A673 (cell line): ENCODE results near the gene AREG.

Source experiments
- EZH2 ChIP-seq: fragments of 200-600 bp; sonication (generic); IDR thresholded peaks from 2 replicates; pipeline ENCODE4 v1.6.1; 2017; ENCODE audit warnings: borderline replicate concordance, low read depth, mild to moderate bottlenecking, mixed read lengths, antibody characterized with exemption, low read length; ENCODE audit not compliant: poor library complexity, severe bottlenecking
- TF ChIP-seq, protein P1 (sequence below): fragments of 300-800, 200-600 bp; sonication (generic); conservative IDR thresholded peaks from 2 replicates; pipeline ENCODE4 v1.5.1; 2017; ENCODE audit warnings: low read depth, mild to moderate bottlenecking, antibody characterized with exemption, low read length, moderate library complexity, mixed read lengths

GRCh38 chr4:74451214-74451661 lies 6.3 kb downstream of the AREG start:
- TF ChIP-seq, protein P1, sequence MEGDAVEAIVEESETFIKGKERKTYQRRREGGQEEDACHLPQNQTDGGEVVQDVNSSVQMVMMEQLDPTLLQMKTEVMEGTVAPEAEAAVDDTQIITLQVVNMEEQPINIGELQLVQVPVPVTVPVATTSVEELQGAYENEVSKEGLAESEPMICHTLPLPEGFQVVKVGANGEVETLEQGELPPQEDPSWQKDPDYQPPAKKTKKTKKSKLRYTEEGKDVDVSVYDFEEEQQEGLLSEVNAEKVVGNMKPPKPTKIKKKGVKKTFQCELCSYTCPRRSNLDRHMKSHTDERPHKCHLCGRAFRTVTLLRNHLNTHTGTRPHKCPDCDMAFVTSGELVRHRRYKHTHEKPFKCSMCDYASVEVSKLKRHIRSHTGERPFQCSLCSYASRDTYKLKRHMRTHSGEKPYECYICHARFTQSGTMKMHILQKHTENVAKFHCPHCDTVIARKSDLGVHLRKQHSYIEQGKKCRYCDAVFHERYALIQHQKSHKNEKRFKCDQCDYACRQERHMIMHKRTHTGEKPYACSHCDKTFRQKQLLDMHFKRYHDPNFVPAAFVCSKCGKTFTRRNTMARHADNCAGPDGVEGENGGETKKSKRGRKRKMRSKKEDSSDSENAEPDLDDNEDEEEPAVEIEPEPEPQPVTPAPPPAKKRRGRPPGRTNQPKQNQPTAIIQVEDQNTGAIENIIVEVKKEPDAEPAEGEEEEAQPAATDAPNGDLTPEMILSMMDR, result no peak
- no peak for TF ChIP-seq EZH2
